GM23338 (cell line): ENCODE data around the gene MSTO1. TPM values are rescaled to one million over a fixed set of nuclear protein-coding genes. Genes with fewer than 3 reads are reported as not detected.
"Not testable (repeated sequence)": the region's sequence is repeated elsewhere in the genome, so short reads cannot be mapped to it uniquely, and the experiment has no call there.

Experiments used
- ATAC-seq: fragments of 200-7000 bp; cut with Tn5 transposase; 3 replicates; pipeline ENCODE4 v1.9.1; 2020
- DNase-seq: peaks from one replicate; pipeline ENCODE4 v3.0.0-alpha.2; 2015; ENCODE audit warnings: low spot score
- H2AFZ ChIP-seq: fragments of 200-600 bp; sonication (generic); 2 replicates; pipeline ENCODE4 v1.8.0; 2016; ENCODE audit warnings: antibody characterized with exemption, mild to moderate bottlenecking, moderate library complexity
- H3F3A ChIP-seq: fragments of 200-600 bp; sonication (generic); replicated peaks from 2 replicates; pipeline ENCODE4 v1.8.0; 2017; ENCODE audit warnings: antibody characterized with exemption, mixed run types, low read depth
- H3K27ac ChIP-seq: fragments of 200-600 bp; sonication (generic); 2 replicates; pipeline ENCODE4 v1.6.1; 2016; ENCODE audit warnings: low read depth
- H3K27me3 ChIP-seq: fragments of 200-600 bp; sonication (generic); 2 replicates; pipeline ENCODE4 v1.8.0; 2016; ENCODE audit warnings: mild to moderate bottlenecking, mixed run types, moderate library complexity; ENCODE audit not compliant: insufficient read depth
- H3K36me3 ChIP-seq: fragments of 200-600 bp; sonication (generic); 2 replicates; pipeline ENCODE4 v1.8.0; 2016; ENCODE audit warnings: mild to moderate bottlenecking; ENCODE audit not compliant: insufficient read depth
- H3K4me1 ChIP-seq: fragments of 200-600 bp; sonication (generic); 2 replicates; pipeline ENCODE4 v1.8.0; 2016; ENCODE audit warnings: mild to moderate bottlenecking, moderate library complexity; ENCODE audit not compliant: insufficient read depth
- H3K4me2 ChIP-seq: fragments of 200-600 bp; sonication (generic); 2 replicates; pipeline ENCODE4 v1.7.1; 2017; ENCODE audit warnings: mixed run types
- H3K4me3 ChIP-seq: fragments of 200-600 bp; sonication (generic); 2 replicates; pipeline ENCODE4 v1.6.1; 2016; ENCODE audit warnings: mixed run types
- H3K79me2 ChIP-seq: fragments of 200-600 bp; sonication (generic); replicated peaks from 2 replicates; pipeline ENCODE4 v1.8.0; 2017; ENCODE audit warnings: mild to moderate bottlenecking; ENCODE audit not compliant: insufficient read depth
- H3K9me2 ChIP-seq: fragments of 200-600 bp; sonication (generic); 2 replicates; pipeline ENCODE4 v1.8.0; 2017; ENCODE audit not compliant: insufficient read depth
- H4K20me1 ChIP-seq: fragments of 200-600 bp; sonication (generic); replicated peaks from 2 replicates; pipeline ENCODE4 v1.8.0; 2017; ENCODE audit warnings: mild to moderate bottlenecking; ENCODE audit not compliant: insufficient read depth
- H3K27ac Mint-ChIP-seq: 2 replicates; pipeline ENCODE4 v1.8.0; 2020; ENCODE audit warnings: inconsistent platforms, mild to moderate bottlenecking, moderate library complexity, mixed read lengths
- H3K27me3 Mint-ChIP-seq: 3 replicates; pipeline ENCODE4 v1.8.0; 2022; ENCODE audit warnings: low read depth, mild to moderate bottlenecking, moderate library complexity, mixed read lengths, inconsistent platforms; ENCODE audit not compliant: insufficient read depth, poor library complexity
- H3K36me3 Mint-ChIP-seq: 3 replicates; pipeline ENCODE4 v1.8.0; 2021; ENCODE audit warnings: low read depth, mild to moderate bottlenecking, inconsistent platforms, moderate library complexity, mixed read lengths
- H3K4me1 Mint-ChIP-seq: 3 replicates; pipeline ENCODE4 v1.8.0; 2020; ENCODE audit warnings: mild to moderate bottlenecking, inconsistent platforms, mixed read lengths
- H3K4me3 Mint-ChIP-seq: 3 replicates; pipeline ENCODE4 v1.8.0; 2021; ENCODE audit warnings: moderate library complexity, mild to moderate bottlenecking, inconsistent platforms, mixed read lengths
- H3K9me3 Mint-ChIP-seq: 3 replicates; pipeline ENCODE4 v1.8.0; 2020; ENCODE audit warnings: moderate library complexity, mild to moderate bottlenecking, inconsistent platforms, mixed read lengths
- polyA plus RNA-seq: library from polyadenylated mRNA; unstranded; fragments of >200 nt; fragmentation: Nextera tagmentation; extraction: Ambion mirVana; gene quantifications from 2 replicates; pipeline ENCODE4 v1.2.1, GENCODE V29; 2016
- total RNA-seq: library from RNA; depleted of rRNA; stranded (reverse); fragments of >200 nt; shearing (Covaris generic); gene quantifications from 2 replicates; pipeline ENCODE4 v1.2.3, GENCODE V29; 2014

Gene MSTO1
- total and polyA plus RNA-seq, 2 experiments from 2014 or later: 35.4 to 43.5 TPM

DNA sequence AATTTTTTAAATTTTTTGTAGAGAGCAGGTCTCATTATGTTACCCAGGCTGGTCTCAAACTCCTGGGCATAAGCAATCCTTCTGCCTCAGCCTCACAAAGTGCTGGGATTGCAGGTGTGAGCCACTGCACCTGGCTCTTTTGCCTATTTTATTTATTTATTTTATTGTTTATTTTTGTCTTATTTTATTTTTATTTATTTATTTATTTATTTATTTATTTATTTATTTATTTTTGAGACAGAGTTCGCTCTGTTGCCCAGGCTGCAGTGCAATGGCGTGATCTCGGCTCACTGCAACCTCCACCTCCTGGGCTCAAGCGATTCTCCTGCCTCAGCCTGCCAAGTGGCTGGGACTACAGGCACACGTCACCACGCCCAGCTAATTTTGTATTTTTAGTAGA, 34.4 kb upstream of the MSTO1 start:
- H3K9me2 ChIP-seq, H3K4me1 ChIP-seq, H3K4me3 ChIP-seq, H3K4me1 Mint-ChIP-seq, H3K27me3 Mint-ChIP-seq, H4K20me1 ChIP-seq, H3F3A ChIP-seq, H3K9me3 Mint-ChIP-seq, H3K27me3 ChIP-seq, H3K36me3 Mint-ChIP-seq, DNase-seq, H3K4me3 Mint-ChIP-seq, H3K36me3 ChIP-seq, H2AFZ ChIP-seq, H3K27ac Mint-ChIP-seq, ATAC-seq, H3K27ac ChIP-seq, H3K4me2 ChIP-seq: not testable (repeated sequence)
- peaks cover 17% of the 10 kb centered on the region for H3K79me2 ChIP-seq

DNA sequence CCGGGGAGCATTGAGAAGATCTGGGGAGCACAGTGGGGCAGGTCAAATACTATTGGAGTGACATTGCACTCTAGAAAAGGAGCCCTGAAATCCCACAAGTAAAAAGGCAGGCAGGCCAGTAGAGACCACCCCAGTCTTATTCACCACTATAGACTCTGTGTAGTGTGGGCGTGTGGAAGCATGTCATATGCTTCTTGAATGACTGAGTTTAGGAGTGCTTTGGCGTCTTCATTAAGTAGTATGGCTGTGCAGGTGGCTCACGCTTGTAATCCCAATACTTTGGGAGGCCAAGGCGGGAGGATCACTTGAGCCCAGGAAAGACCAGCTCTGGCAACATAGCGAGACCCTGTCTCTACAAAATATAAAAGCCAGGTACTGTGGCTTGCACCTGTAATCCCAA, 26.2 kb upstream of the MSTO1 start:
- not testable (repeated sequence) for H2AFZ ChIP-seq, H3K4me3 ChIP-seq, H3K27ac ChIP-seq, H3K9me3 Mint-ChIP-seq, H3K4me1 ChIP-seq, H3K4me3 Mint-ChIP-seq, H3K4me2 ChIP-seq, H3K27ac Mint-ChIP-seq, H3K4me1 Mint-ChIP-seq, H3K27me3 ChIP-seq, H3K36me3 Mint-ChIP-seq, H3K36me3 ChIP-seq, H3F3A ChIP-seq, H3K27me3 Mint-ChIP-seq, H3K79me2 ChIP-seq, DNase-seq, H3K9me2 ChIP-seq, H4K20me1 ChIP-seq, ATAC-seq

- H3K4me1 ChIP-seq, H3K27me3 Mint-ChIP-seq, H3K36me3 Mint-ChIP-seq, H3K4me3 ChIP-seq, H3K4me1 Mint-ChIP-seq, H3K27me3 ChIP-seq, H3K9me2 ChIP-seq, ATAC-seq, H4K20me1 ChIP-seq, H3K36me3 ChIP-seq, H3K4me3 Mint-ChIP-seq, H3K27ac Mint-ChIP-seq, H3K4me2 ChIP-seq, H3K79me2 ChIP-seq, H3K27ac ChIP-seq, H3K9me3 Mint-ChIP-seq, H2AFZ ChIP-seq, H3F3A ChIP-seq, DNase-seq: not testable (repeated sequence)
Observed at GRCh38 chr1:155589282-155589681, 20.7 kb upstream of the MSTO1 start.

- H3K27me3 Mint-ChIP-seq, H3K36me3 ChIP-seq, H3K36me3 Mint-ChIP-seq, H3K27ac ChIP-seq, H3F3A ChIP-seq, H3K79me2 ChIP-seq, H3K4me3 ChIP-seq, H3K9me3 Mint-ChIP-seq, H3K4me2 ChIP-seq, H3K27ac Mint-ChIP-seq, H3K4me3 Mint-ChIP-seq, H2AFZ ChIP-seq, H3K4me1 Mint-ChIP-seq, H3K27me3 ChIP-seq, H3K4me1 ChIP-seq, H3K9me2 ChIP-seq, H4K20me1 ChIP-seq, DNase-seq: not testable (repeated sequence)
- peak; percentile 67 for ATAC-seq
Observed at GRCh38 chr1:155590516-155591247, 19.3 kb upstream of the MSTO1 start.
